Measurements from ENCODE around the gene CISD3.

- TF ChIP-seq EZH2 (IDR thresholded peaks at IDR 0.05) (no peak), POLR2AphosphoS5 (IDR thresholded peaks at IDR 0.05; ENCODE audit: borderline replicate concordance, low read depth, low read length) (no peak), FOXP2 (optimal IDR thresholded peaks at IDR 0.05; ENCODE audit: control extremely low read depth, extremely low read length, insufficient read depth) (no peak)
Observed at GRCh38 chr17:38719943-38720641, 10.0 kb upstream of the CISD3 start.

Measured in SK-N-MC (cell line).